Esophagus muscularis mucosa (tissue), 4 donors: ENCODE results near the gene LACRT. TPM values are rescaled to one million over a fixed set of nuclear protein-coding genes. Genes with fewer than 3 reads are reported as not detected.
A peak's percentile ranks its signal among the peaks of the same experiment; 100 is the strongest.
"Not testable (repeated sequence)": the region's sequence is repeated elsewhere in the genome, so short reads cannot be mapped to it uniquely, and the experiment has no call there.

Experiments used
- DNase-seq: peaks from one replicate; pipeline ENCODE4 v3.0.0-alpha.2; 2017; ENCODE audit errors: extremely low spot score
- H3K27ac ChIP-seq, 4 donors: fragments of 200-600 bp; sonication (generic); replicated peaks in 1 of 4; 1 replicate in 3 of 4; 2 replicates in 1 of 4; pipeline ENCODE4 v1.5.1; 2016 to 2019; ENCODE audit warnings: mild to moderate bottlenecking in 1 of 4
- H3K27me3 ChIP-seq, 4 donors: fragments of 200-600 bp; sonication (generic); one replicate each; pipeline versions ENCODE4 v1.5.1 to v1.6.0; 2016 to 2019
- H3K36me3 ChIP-seq, 4 donors: fragments of 200-600 bp; sonication (generic); one replicate each; pipeline ENCODE4 v1.5.1; 2016 to 2019
- H3K4me1 ChIP-seq, 4 donors: fragments of 200-600 bp; sonication (generic); one replicate each; pipeline ENCODE4 v1.5.1; 2016 to 2019
- H3K4me3 ChIP-seq, 4 donors: fragments of 200-600 bp; sonication (generic); 1 replicate in 2 of 4; 2 replicates in 2 of 4; pipeline ENCODE4 v1.5.1; 2016 to 2019; ENCODE audit warnings: mild to moderate bottlenecking in 4 of 4, moderate library complexity in 1 of 4
- H3K9me3 ChIP-seq, 4 donors: fragments of 200-600 bp; sonication (generic); 1 replicate in 3 of 4; 2 replicates in 1 of 4; pipeline ENCODE4 v1.5.1; 2016 to 2019
- EP300 ChIP-seq: sonication (generic); formaldehyde crosslinking; IDR thresholded peaks from one replicate; pipeline ENCODE4 v1.6.1; 2017; ENCODE audit warnings: antibody characterized with exemption
- POLR2A ChIP-seq: fragments of 450-650 bp; IDR thresholded peaks from one replicate; pipeline ENCODE4 v1.6.1; 2017; ENCODE audit warnings: antibody characterized with exemption, moderate library complexity, mild to moderate bottlenecking, low read depth
- POLR2AphosphoS5 ChIP-seq, 2 donors: sonication (generic); formaldehyde crosslinking; IDR thresholded peaks; one replicate each; pipeline ENCODE4 v1.6.1; 2017; ENCODE audit warnings: antibody characterized with exemption in 2 of 2
- WGBS: methylation state at CpG from one replicate; pipeline ENCODE4 v1.1.5; 2018; 5-methylcytosine and 5-hydroxymethylcytosine counted together
- intact Hi-C: fragments of 100-400 bp; cut with DNase I; formaldehyde crosslinking; loops from one replicate; pipeline ENCODE4 v1.15.1; 2023
- total RNA-seq, 4 donors: library from RNA; depleted of rRNA; stranded (reverse); fragments of >200 nt; gene quantifications; one replicate each; pipeline versions ENCODE4 v1.1.0 to v1.2.1, GENCODE V29; 2016
- TF ChIP-seq, protein P1 (sequence below), 3 experiments: fragments of 200-600 bp in 2 of 3; fragments of 450-650 bp in 1 of 3; sonication (generic) in 2 of 3; IDR thresholded peaks; one replicate each; pipeline ENCODE4 v1.5.1; 2017 to 2019; ENCODE audit warnings: antibody characterized with exemption in 3 of 3, mild to moderate bottlenecking in 2 of 3, moderate library complexity in 1 of 3

The LACRT gene
- total RNA-seq, 4 donors from 2014 or later = not detected

- intact Hi-C loops = no loop called here
- no peak overlapping the region for H3K27ac ChIP-seq
- no peaks in the 10 kb centered on the region for H3K4me1 ChIP-seq
- WGBS = 94% methylated on average over 1 of the region's 1 CpG
- no peak for DNase-seq
- H3K9me3 ChIP-seq = no peaks in the 10 kb centered on the region
- no peak for TF ChIP-seq POLR2A
- TF ChIP-seq POLR2AphosphoS5 (IDR thresholded peaks at IDR 0.05) = no peak
- peaks cover 0 to 18% (median 0%) of the 10 kb centered on the region in 4 donors for H3K27me3 ChIP-seq
- H3K36me3 ChIP-seq = no peaks in the 10 kb centered on the region
- H3K4me3 ChIP-seq = no peak overlapping the region
Observed at GRCh38 chr12:54641554-54641953, 6.9 kb upstream of the LACRT start.

DNA sequence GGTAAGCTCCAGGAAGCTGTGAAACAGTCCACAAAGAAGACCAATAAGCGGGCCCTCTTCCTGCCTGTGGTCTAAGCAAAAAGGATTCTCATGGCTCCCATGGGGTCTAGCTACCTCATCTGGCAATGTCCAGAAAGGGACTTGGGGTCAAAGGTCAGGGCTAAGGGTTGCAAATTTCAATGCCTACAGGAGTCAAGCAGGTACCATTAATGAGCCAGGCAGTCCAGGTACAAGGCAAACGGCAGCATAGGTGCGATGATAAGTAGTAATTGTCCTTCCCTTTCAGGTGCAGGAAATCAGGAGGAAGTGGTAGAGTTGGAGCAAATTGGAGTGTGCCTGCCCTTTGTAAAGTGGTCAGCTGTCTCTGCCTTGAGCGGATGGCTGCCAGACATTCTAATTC is 6.4 kb upstream of the LACRT start:
- no peaks in the 10 kb centered on the region for H3K9me3 ChIP-seq
- DNase-seq = peak; percentile 88
- H3K4me1 ChIP-seq = no peaks in the 10 kb centered on the region
- intact Hi-C loops = no loop called here
- no peak overlapping the region for H3K27ac ChIP-seq
- peaks cover 0 to 15% (median 0%) of the 10 kb centered on the region in 4 donors for H3K27me3 ChIP-seq
- H3K36me3 ChIP-seq = no peaks in the 10 kb centered on the region
- 76% methylated on average over 4 of the region's 4 CpGs for WGBS
- TF ChIP-seq POLR2AphosphoS5 (IDR thresholded peaks at IDR 0.05) (no peak), EP300 (no peak), POLR2A (no peak)
- TF ChIP-seq, protein P1, sequence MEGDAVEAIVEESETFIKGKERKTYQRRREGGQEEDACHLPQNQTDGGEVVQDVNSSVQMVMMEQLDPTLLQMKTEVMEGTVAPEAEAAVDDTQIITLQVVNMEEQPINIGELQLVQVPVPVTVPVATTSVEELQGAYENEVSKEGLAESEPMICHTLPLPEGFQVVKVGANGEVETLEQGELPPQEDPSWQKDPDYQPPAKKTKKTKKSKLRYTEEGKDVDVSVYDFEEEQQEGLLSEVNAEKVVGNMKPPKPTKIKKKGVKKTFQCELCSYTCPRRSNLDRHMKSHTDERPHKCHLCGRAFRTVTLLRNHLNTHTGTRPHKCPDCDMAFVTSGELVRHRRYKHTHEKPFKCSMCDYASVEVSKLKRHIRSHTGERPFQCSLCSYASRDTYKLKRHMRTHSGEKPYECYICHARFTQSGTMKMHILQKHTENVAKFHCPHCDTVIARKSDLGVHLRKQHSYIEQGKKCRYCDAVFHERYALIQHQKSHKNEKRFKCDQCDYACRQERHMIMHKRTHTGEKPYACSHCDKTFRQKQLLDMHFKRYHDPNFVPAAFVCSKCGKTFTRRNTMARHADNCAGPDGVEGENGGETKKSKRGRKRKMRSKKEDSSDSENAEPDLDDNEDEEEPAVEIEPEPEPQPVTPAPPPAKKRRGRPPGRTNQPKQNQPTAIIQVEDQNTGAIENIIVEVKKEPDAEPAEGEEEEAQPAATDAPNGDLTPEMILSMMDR (IDR thresholded peaks at IDR 0.05) = no peak
- H3K4me3 ChIP-seq = no peak overlapping the region

- H3K9me3 ChIP-seq, H3K4me1 ChIP-seq, H3K4me3 ChIP-seq, DNase-seq, H3K27me3 ChIP-seq, H3K36me3 ChIP-seq, H3K27ac ChIP-seq, intact Hi-C loops: not testable (repeated sequence)
- WGBS = 92% methylated on average over 2 of the region's 2 CpGs
Observed at GRCh38 chr12:54639112-54639511, 4.4 kb upstream of the LACRT start.

DNA sequence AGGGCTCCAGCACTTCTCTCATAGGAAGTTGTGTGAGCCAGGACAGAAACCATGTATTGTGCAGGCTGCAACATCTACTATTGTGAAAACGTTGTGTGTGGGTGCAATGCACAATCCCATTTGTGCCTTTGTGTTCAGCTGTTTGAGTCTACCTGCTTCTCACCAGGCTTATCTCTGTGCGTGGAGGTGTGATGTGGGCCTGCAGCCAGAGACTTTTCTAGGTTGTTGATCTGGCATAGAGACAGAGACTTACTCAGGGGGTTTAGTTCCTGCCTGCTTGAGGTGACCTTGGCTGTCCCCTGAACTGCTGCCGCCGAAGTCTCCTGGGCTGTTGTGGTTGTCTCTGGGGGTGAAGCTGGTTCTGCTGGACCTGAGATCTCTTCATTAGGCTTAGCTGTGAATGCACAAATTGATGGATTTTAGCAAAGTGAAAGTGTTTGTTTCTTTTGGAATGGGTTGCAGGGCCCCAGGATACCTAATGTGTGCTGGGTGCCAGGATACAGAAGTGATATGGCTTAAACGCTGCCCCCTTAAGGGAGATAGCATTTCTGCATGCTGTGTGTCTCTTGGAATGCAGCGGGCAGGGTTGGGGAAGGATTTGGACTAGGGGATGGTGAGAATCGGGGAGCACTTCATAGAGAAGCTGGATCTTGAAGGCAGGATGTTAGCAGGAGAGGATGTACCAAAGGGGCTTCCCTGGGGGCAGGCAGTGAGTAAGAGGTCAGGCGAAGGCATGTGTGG is 2.5 kb downstream of the LACRT start:
- Histone ChIP-seq H3K4me3 (no peak overlapping the region), H3K4me1 (no peaks in the 10 kb centered on the region), H3K36me3 (no peaks in the 10 kb centered on the region), H3K27ac (no peak overlapping the region), H3K27me3 (peaks cover 0 to 33% (median 0%) of the 10 kb centered on the region in 4 donors), H3K9me3 (peaks cover 0 to 3% (median 0%) of the 10 kb centered on the region in 4 donors)
- no peak for DNase-seq
- no peak for TF ChIP-seq POLR2A
- TF ChIP-seq, protein P1 (IDR thresholded peaks at IDR 0.05) = no peak
- intact Hi-C loops = no loop called here
- WGBS = 65% methylated on average over 6 of the region's 8 CpGs

GRCh38 chr12:54631551-54631950 is 3.1 kb downstream of the LACRT start:
- TF ChIP-seq POLR2A (no peak), POLR2AphosphoS5 (IDR thresholded peaks at IDR 0.05) (no peak), EP300 (no peak)
- TF ChIP-seq, protein P1 (IDR thresholded peaks at IDR 0.05) = no peak
- no peaks in the 10 kb centered on the region for H3K4me1 ChIP-seq
- 80% methylated on average over 5 of the region's 5 CpGs for WGBS
- H3K27ac ChIP-seq = no peak overlapping the region
- H3K9me3 ChIP-seq = peaks cover 0 to 3% (median 0%) of the 10 kb centered on the region in 4 donors
- H3K27me3 ChIP-seq = peaks cover 0 to 33% (median 0%) of the 10 kb centered on the region in 4 donors
- no peaks in the 10 kb centered on the region for H3K36me3 ChIP-seq
- no peak for DNase-seq
- intact Hi-C loops = no loop called here
- no peak overlapping the region for H3K4me3 ChIP-seq

GRCh38 chr12:54629925-54630324 is 4.8 kb downstream of the LACRT start:
- Histone ChIP-seq H3K27ac (no peak overlapping the region), H3K27me3 (peaks cover 0 to 48% (median 0%) of the 10 kb centered on the region in 4 donors), H3K36me3 (no peaks in the 10 kb centered on the region), H3K9me3 (peaks cover 0 to 3% (median 0%) of the 10 kb centered on the region in 4 donors), H3K4me3 (no peak overlapping the region), H3K4me1 (no peaks in the 10 kb centered on the region)
- 80% methylated on average over 2 of the region's 2 CpGs for WGBS
- intact Hi-C loops = no loop called here
- no peak for DNase-seq
- TF ChIP-seq POLR2AphosphoS5 (IDR thresholded peaks at IDR 0.05) = no peak
- TF ChIP-seq EP300 = no peak
- TF ChIP-seq, protein P1 (IDR thresholded peaks at IDR 0.05) = no peak
- no peak for TF ChIP-seq POLR2A
